GM19099 (cell line): Measurements from ENCODE around the gene BEGAIN.

Source experiments
- POLR2A ChIP-seq: IDR thresholded peaks from 3 replicates; pipeline ENCODE4 v1.6.1; 2011; ENCODE audit warnings: low read depth; ENCODE audit not compliant: insufficient read length; ENCODE audit errors: extremely low read depth

The BEGAIN gene

DNA sequence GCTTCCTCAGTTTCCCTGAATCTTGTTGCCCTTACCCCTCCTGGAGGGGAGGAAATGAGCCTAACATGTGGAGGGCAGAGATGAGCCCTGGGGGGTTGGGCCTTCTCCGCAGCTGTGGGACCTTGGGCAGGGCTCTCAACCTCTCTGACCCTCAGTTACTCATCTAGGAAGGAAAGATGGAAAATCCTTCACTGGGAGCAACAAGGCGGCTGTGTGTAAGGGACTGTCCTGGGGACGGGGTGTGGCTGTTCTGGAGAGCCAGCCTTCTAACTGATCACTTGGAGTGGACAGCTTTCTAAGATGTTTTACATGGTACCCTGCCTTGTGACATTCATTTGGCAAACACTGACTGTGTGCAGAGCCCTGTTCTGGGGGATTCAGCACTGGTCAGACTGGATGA, 14.7 kb downstream of the BEGAIN start:
- TF ChIP-seq POLR2A = no peak

DNA sequence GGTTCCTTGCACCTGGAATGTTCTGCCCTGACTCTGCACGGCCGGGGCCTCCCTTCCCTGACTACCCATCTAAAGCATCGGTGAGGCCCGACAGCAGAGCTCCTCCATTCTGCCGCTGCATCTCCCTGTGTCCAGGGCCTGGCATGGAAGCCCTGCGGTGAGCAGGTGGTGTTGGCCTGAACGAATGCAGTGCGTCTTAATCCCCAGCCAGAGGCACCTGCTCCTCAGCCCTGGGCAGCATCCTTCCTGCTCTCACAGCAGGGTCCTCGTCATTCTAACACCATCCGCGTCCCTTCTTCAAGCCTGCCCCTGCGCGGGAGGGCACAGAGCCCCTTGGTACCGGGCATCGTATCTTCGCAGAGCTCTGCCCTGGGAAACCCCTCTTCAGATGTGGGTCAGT, 15.4 kb downstream of the BEGAIN start:
- no peak for TF ChIP-seq POLR2A

DNA sequence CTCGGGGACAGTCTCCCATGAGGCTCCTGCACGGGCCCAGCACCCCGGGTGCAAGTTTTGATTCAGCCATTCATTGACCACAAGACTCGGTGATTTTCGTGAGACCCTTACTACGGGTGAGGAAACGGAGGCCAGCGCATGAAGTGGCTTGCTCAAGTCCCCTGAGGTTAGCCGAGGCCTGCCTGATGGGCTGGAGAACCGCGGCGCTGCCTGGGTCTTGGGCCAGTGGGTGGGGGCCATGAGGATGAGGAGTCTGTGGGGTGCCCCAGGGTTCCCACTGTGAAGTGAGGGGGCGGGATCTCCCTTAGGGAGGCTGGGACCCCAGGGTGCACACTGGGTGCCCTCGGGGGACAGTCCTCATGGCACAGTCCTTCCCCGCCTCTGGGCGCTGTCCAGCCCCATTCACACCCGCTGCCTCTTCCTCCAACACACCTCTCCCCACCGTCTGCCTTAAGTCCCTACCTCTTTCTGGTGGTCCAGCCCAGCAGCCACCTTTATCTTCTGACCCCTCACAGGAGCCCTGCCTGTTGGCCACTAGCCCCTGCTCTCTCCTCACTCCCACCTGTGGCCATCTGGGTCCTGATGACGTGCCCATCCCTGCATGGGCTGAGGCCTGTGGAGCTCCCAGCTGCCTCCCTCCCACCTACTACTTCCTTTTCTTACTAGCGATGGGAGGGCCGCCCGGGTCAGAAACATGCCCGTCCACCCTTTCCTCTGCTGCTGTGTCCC, 16.3 kb downstream of the BEGAIN start:
- no peak for TF ChIP-seq POLR2A

DNA sequence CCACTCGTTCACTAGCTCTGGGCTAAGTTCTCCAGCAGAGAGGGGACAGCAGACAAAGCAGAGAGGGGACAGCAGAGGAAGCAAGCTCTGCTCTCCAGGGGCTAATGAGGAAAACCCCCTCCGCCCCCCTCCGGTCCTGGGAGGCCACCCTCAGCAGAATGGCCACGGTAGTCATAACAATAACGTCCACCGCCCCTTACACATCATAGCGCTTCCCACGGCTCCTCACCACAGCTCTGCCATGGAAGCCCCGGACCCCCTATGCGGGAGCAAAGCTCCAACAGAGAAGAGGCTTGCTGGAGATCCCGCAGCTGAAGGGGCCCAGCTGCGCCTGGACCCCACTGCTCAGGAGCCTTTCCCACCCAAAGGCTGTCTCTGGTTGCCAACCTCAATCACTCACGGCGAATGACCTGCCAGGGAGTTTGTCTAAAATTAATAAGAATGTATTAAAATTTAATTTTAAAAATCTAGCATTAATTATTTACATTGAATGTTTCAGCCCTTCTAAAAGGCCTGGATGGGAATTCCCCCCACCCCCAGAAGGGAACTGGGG, 17.4 kb downstream of the BEGAIN start:
- no peak for TF ChIP-seq POLR2A

DNA sequence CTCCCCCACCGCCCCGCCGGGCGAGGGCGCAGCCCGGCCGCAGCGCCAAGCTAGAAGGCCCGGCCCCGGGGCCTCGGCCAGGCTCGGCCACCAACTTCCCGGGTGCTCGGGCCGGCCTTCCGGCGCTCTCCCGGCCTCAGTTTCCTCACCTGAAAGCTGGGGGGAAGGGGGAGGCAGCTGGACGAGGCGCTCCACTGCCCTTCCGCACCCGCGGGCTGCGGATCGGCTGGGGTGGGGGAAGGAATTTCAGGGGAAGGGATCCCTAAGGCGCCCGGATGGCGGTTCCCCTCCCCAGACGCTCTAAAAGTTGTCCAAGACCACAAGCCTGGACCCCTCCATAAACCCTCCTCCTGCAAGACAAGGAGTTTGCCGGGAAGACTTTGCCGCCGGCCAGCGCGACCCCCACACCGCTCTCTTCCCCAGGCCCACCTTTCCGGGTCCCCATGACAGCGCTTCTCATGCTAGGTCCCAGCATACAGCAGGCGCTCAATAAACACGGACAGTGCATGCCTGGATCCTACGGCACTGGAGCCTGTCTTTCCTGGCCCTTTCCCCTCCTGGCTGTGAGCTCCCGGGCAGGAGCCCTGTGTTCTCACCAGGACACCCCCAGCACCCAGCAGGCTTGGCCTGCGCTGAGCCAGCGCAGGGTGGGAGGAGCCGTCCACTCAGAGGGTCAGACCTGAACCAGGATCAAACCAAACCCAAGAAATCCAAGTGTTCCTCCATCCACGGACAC, 18.1 kb downstream of the BEGAIN start:
- no peak for TF ChIP-seq POLR2A

DNA sequence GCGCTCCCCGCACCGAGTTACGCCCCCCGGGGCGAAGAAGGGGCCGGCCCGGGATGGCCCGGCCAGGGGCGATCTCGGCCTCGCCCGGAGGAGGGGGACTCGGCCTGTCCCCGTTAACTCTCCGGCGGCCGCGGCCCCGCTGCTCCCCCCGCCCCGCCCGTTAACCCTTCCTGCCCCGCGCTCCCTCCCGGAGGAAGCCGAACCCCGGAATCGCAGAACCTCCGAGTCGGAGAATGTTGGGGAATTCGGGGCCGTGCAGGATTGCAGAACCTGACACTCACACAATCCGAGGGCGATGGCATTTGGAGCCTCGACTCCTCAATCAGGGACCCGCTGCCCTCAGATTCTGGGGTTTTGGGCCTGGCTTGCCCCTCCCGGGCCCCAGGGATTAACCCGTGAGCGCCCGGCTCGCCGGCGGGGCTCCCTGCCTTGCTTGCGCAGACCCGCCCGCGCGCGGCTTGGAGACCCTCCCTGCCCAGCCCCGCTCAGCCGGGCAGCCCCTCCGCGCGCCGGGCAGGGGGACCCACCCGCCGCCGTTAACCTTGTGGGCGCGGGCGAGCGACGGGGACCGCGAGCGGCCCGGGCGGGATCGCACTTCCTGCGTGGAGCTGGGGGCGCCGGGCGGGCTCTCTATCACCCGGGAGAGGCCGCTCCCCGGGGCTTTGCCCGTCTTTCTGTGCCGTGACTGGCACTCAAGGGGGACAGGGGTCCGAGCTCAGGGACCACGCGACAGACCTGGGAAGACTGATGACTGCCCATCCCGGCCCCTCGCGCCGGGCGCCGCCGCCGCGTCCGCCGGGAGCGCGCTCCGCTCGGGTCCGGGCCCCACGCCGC, 18.8 kb downstream of the BEGAIN start:
- TF ChIP-seq POLR2A = no peak

DNA sequence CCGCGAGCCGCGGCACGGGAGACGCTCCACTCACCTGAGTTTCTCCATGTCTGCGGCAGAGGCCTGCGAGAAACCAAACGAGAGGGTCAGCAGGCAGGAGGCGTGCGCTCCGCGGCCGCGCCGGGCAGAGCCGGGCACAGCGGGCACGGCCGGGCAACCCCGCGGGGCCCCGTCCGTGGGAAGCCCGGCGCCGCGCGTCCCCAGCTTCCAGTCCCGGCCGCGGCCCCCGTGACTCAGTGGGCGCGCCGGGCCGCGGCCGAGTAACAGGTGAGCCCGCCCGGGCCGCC, 19.4 kb downstream of the BEGAIN start:
- no peak for TF ChIP-seq POLR2A

DNA sequence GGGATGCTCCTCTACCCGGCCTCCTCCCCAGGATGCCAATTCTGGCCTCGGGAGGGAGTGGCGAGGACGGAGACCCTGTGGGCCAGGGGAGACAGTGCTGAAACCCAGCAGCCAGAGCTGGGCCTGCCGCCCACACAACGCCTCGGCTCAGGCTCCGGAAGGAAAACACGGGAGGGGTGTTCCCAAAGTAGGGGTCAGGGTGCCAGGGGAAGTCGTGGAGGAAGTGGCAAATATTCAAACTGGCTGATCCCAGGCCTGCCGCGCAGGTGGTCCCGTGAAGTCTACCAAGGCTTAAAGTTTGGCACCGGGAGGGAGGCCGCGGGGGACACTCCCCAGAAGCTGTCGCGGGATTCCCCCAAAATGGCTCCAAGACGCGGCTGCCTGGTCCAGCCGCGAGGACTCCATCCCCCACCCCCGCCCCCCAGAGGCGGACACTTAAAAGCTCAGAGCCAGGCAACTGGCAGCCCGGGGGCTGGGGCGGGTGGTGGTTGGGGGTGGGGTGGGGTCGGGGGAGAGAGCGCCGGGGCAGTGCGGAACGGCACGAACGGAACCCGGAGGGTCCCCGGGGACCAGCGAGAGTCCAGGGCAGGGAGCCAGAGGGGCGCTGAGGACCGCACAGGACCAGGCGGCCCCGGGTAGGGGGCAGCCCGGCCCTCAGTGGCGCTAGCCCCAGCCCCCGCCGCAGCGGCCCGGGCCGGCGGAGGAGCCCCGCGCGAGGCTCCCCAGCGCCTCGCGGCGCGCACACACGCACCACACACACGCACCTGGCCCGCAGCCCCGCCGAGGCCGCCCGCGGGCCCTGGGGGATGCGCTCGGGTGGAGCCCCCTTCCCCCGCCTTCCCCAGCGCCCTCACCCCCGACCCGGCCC, 20.0 kb downstream of the BEGAIN start:
- no peak for TF ChIP-seq POLR2A

DNA sequence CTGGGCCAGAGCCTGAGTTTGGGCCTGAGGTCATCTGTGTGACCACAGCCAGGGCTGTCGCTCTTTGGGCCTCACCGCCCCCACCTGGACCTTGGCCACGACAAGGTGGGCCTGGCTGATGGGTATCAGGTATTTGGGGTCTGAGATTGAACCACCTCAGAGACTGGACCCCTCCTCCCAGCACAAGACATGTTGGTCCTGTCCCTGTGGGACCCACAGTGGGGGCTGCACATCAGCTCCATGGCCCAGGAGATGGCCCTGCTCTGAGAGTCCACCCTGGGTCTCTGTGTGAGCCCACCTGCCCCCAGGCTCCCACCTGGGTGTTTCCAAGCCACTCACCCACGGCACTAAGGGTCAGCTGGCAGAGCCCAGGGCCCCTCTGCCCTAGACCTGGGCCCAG, 20.6 kb downstream of the BEGAIN start:
- no peak for TF ChIP-seq POLR2A

DNA sequence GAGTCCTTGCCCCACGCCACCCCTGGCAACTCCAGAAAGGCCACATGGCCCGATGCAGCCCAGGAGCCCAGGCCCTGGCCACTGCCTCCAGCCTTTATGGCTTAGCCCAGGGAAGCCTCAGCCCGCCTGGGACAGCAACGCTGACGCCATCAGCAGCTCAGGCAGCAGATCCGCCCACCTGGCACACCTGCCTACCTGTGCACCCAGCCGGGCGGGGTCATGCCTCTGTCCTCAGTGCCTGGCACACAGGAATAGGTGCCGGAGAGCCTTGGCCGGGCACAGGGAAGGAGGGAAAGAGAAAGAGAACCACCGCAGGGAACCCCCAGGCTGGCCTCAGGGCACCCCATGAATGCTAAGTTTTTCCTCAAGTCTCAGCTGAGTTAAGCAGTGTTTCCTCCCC, 21.1 kb downstream of the BEGAIN start:
- no peak for TF ChIP-seq POLR2A

DNA sequence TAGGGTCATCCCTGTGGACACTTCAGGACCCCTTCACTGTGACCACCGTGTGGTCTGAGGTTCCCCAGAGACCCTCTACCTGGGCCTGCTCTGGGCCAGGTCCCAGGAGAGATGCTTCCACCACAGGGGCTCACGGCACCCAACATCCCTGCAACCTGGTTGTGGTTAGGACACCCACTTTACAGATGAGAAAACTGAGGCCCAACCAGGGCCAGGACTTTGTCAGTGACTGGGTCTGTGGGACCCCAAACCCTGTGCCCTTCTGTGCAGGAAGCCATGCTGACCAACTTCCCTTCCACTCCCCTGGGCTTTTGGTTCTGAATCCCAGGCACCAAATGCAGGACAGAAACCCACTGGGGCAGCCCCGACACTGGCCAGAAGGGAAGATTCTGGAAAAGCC, 21.6 kb downstream of the BEGAIN start:
- no peak for TF ChIP-seq POLR2A

DNA sequence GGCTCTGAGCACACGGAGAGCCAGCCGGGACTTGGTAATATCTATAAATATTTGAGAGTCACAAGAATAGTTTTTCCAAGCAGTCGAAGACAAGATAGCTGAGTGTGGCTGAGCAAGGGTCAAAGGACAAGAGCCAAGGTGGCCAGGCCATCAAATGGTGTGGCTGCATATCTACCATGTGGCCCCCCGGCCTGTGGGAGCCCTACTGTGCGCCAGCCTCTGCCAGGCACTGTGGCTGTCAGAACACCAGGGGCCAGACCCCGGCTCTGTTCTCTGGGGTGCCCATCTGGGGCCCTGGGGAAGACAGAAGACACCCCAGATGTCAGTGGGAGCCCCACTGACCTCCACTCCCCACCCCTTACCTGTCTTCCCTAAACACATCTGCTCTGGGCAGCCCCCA, 22.7 kb downstream of the BEGAIN start:
- no peak for TF ChIP-seq POLR2A

DNA sequence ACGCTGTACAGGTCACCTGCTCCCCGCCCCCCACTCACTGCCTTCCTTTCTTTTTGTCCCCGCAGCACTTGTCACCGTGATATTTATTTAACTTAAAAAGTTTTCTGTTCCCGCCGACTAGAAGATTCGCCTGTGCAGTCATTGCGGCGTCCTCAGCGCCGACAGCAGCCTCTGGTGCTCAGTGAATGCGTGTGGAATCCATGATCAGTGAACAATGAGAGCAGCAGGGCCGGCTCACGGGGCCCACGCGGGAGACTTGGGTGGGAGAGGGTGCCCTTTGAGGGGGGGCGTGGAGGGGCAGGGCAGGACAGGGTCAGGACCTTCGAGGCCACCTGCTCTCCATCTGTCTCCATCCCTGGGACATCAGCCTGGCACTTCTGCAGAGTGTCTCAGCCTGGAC, 24.5 kb downstream of the BEGAIN start:
- TF ChIP-seq POLR2A = no peak

DNA sequence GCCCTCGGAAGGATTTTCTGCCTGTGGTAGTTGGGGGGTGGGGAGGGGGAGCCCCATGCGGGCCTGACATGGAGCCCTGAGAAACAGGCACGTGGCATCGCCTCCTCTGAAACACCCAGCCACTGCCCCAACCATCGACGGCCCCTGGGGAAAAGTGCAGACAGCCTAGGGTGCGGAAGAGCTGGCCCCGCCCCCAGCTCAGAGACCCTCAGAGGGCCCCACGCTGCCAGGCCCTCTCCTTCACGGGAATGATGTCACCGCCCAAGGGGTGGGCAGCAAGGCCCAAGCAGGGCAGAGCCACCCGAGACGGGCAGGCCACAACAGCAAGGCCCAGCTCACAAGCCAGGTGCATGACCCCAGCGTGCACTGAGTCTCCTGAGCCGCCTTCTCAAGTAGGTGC, 26.2 kb downstream of the BEGAIN start:
- no peak for TF ChIP-seq POLR2A

DNA sequence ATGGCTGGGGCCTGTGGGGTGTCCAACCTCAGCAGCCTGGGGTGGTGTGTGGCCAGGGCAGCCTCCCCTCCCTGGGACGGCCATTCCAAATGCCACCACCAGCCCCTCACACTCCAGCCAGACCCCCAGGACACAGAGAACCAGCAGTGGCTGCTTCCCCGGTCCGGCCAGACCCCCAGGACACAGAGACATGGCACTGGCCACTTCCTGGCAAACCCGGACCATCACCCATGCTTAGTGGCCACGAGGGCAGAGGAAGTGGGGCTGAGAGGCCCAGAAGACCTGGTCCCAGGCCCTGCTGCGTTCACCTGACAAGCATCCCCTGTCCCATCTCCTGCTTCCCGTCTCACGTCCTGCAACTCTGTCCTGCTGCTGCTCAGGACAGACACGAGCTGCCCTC, 26.7 kb downstream of the BEGAIN start:
- no peak for TF ChIP-seq POLR2A
